ENCODE measurements around the gene GRAP. TPM values are rescaled to one million over a fixed set of nuclear protein-coding genes. Genes with fewer than 3 reads are reported as not detected.

Gene GRAP
- total RNA-seq, 6 experiments from 2014 or later, result 0.10 to 0.48 (median 0.14) TPM; not detected in 3

DNA sequence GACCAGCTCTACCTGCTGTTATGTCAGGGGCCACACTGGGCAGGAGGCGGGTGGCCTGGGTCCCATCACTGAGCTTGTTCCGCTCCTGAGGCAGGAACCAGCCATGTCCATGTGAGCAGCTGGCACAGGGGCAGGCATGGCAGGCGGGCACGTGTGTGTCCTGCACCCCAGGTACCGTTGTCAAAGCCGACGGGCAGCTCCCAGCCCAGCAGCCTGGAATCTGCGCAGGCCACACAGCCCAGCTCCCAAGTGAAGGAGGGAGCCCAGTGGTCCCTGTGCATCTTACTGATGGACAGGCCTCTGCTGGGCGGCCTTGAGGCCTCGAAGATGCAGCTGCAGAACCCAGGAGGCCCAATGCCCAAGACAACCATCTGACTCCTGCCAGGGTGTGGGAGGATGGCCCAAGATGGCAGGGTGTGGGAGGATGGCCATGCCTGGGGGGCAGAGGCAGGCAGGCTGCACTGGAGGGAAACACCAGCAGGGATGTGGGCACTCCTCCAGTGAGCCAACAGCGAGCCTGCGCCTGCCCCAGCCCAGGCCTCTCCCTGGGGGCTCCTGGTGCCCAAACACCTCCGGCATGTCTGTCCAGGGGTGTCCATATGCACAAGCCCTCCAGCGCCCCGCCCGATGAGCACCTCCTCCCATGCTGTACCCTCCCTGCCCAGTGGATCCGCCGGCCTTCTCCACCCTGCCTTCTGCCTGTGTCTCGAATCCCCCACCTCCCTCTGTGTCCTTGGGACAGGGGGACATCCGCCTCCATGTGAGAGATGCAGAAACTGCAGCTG, 55.0 kb downstream of the GRAP start:
- peaks cover 25% of the 10 kb centered on the region for H3K36me3 Mint-ChIP-seq (ENCODE audit: low read depth)
- no peak for DNase-seq
- peaks cover 18% of the 10 kb centered on the region for H3K9me3 Mint-ChIP-seq
- no peak overlapping the region for H3K27ac Mint-ChIP-seq
- H3K4me1 Mint-ChIP-seq (ENCODE audit: low read depth), result no peaks in the 10 kb centered on the region
- TF ChIP-seq CTCF (IDR thresholded peaks at IDR 0.05), result no peak
- H3K4me3 Mint-ChIP-seq, result no peak overlapping the region
- no peaks in the 10 kb centered on the region for H3K27me3 Mint-ChIP-seq (ENCODE audit: insufficient read depth)

- Mint-ChIP-seq H3K27me3 (ENCODE audit: insufficient read depth) (peaks cover 2% of the 10 kb centered on the region; the same call in 1 of the 2 replicates), H3K27ac (no peak overlapping the region), H3K9me3 (peaks cover 7% of the 10 kb centered on the region), H3K4me1 (ENCODE audit: low read depth) (no peaks in the 10 kb centered on the region), H3K4me3 (no peak overlapping the region), H3K36me3 (ENCODE audit: low read depth) (peaks cover 11% of the 10 kb centered on the region)
- no peak for DNase-seq
- TF ChIP-seq CTCF (IDR thresholded peaks at IDR 0.05), result no peak
These were observed 56.4 kb downstream of the GRAP start for GRCh38 chr17:18990331-18990730.

DNA sequence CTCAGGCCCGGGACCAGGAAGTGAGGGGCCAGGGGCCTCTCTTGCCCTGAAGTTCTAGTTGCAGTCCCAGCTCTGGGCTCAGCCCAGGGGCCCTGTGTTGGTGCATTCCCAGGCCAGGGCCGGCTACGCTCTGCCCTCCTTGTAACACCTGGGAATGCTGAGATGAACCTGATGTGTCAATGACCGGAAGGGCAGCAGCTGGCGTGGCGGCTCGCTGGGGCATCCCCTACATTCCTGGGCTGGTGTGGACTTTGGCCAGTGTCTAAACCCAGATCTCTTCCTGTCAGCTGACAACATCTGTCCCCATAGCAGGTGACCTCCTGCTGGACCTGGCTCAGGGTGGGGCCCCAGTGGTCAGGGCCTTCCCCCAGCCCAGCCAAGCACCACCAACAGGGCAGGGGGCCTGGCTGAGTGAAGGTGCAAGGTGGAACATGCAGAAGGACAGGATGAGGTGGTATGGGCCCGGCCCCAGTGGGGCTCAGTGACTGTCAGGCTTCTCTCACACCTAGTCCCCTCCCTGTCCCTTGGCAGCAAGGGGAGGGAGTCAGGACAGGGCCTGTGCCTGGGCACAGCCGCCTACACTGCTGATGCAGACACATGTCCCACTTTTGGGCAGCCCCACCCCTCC, 58.1 kb downstream of the GRAP start:
- Mint-ChIP-seq H3K27me3 (ENCODE audit: insufficient read depth) (peaks cover 2% of the 10 kb centered on the region; the same call in 1 of the 2 replicates), H3K9me3 (no peaks in the 10 kb centered on the region), H3K4me1 (ENCODE audit: low read depth) (no peaks in the 10 kb centered on the region), H3K36me3 (ENCODE audit: low read depth) (no peaks in the 10 kb centered on the region), H3K4me3 (no peak overlapping the region), H3K27ac (no peak overlapping the region)
- no peak for TF ChIP-seq CTCF (IDR thresholded peaks at IDR 0.05)
- no peak for DNase-seq

DNA sequence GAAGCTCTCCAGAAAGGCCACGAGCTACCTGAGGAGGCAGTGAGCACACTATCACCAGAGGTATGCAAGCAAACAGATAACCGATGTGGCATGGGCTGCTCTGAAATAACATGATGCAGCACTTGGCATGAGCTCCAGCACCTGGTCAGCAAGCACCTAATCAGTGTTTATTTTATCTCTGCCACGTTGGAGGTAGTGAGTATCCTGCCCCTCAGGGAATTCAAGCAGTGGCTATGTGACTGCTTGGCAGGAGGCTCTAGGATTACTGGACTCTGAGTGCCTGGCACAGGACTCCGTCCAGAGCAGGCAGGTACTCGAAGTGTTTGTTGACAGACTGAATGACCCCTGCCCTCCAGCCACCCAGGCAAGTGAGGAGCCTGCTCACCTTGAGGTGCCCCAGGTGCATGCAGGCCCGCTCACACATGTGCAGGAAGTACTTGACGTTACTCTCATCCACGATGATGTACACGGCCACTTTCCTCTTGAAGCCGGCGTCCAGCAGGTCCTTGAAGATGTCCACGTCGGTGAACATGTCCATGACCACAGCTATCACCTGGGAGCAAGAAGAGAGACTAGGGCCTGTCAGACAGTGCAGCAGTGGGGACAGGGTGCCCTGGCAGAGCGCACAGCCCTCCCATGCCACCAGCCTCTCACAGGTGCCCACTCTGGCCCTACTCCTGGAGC, 58.8 kb downstream of the GRAP start:
- peaks cover 5% of the 10 kb centered on the region for H3K4me1 Mint-ChIP-seq (ENCODE audit: low read depth)
- peaks cover 2% of the 10 kb centered on the region; the same call in 1 of the 2 replicates for H3K27me3 Mint-ChIP-seq (ENCODE audit: insufficient read depth)
- H3K9me3 Mint-ChIP-seq, result no peaks in the 10 kb centered on the region
- TF ChIP-seq CTCF (IDR thresholded peaks at IDR 0.05), result no peak
- H3K36me3 Mint-ChIP-seq (ENCODE audit: low read depth), result no peaks in the 10 kb centered on the region
- no peak for DNase-seq
- H3K27ac Mint-ChIP-seq, result no peak overlapping the region
- H3K4me3 Mint-ChIP-seq, result no peak overlapping the region

DNA sequence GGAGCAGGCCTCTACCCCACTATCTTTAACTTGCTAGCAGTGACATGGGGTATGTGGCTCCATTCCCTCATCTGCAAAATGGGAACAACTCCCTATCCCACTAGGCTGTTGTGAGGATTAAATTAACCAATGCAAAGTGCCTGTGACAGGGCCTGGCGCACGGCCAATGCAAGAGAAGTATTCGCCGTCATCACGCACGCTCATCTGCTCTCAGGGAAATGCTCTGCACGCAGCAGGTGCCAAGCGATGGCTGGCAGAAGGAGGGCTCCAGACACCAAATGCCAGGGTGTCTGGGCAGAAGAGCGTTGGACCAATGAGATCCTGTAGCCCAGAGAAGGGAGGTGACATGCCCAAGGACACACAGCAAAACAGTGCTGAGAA, 59.5 kb downstream of the GRAP start:
- H3K36me3 Mint-ChIP-seq (ENCODE audit: low read depth), result no peaks in the 10 kb centered on the region
- DNase-seq, result no peak
- no peak overlapping the region for H3K4me3 Mint-ChIP-seq
- peaks cover 2% of the 10 kb centered on the region; the same call in 1 of the 2 replicates for H3K27me3 Mint-ChIP-seq (ENCODE audit: insufficient read depth)
- no peak for TF ChIP-seq CTCF (IDR thresholded peaks at IDR 0.05)
- H3K4me1 Mint-ChIP-seq (ENCODE audit: low read depth), result peaks cover 13% of the 10 kb centered on the region
- H3K27ac Mint-ChIP-seq, result no peak overlapping the region
- no peaks in the 10 kb centered on the region for H3K9me3 Mint-ChIP-seq

Measured in HFFc6 (cell line).